GM18951 (cell line): ENCODE measurements around the gene IRF6.

Experiments
- POLR2A ChIP-seq: IDR thresholded peaks from 4 replicates; pipeline ENCODE4 v1.6.1; 2011; ENCODE audit warnings: mild to moderate bottlenecking; ENCODE audit not compliant: insufficient read length, insufficient read depth; ENCODE audit errors: extremely low read depth
- in situ Hi-C: fragments of 300-500 bp; cut with MboI; formaldehyde crosslinking; loops from one replicate; pipeline ENCODE4 v1.12.0; 2022; ENCODE audit warnings: low sequenced_read_pairs, mixed read lengths, inconsistent platforms; ENCODE audit not compliant: unreplicated experiment

IRF6 gene

GRCh38 chr1:209805875-209806760, at the start of gene IRF6:
Gene IRF6 (minus strand): TSS chr1:209806142. CDS start chr1:209801413, 4,729 bp downstream.
- TF ChIP-seq POLR2A, result peak; percentile 45
- in situ Hi-C loops, result no loop called here

- in situ Hi-C loops, result loop anchor here (25.0 kb wide), 2 partner anchors 132 to 457 kb away; no protein-coding TSS in a partner anchor
- no peak for TF ChIP-seq POLR2A
Measured at GRCh38 chr1:209855623-209856022, 49.7 kb upstream of the IRF6 start.

- in situ Hi-C loops, result loop anchor here (25.0 kb wide), 2 partner anchors 132 to 457 kb away; no protein-coding TSS in a partner anchor
- no peak for TF ChIP-seq POLR2A
Measured at GRCh38 chr1:209855006-209855405, 49.1 kb upstream of the IRF6 start.

GRCh38 chr1:209854196-209854595, 48.3 kb upstream of the IRF6 start:
- in situ Hi-C loops, result loop anchor here (25.0 kb wide), 2 partner anchors 133 to 458 kb away; no protein-coding TSS in a partner anchor
- TF ChIP-seq POLR2A, result no peak

- in situ Hi-C loops, result loop anchor here (25.0 kb wide), 2 partner anchors 134 to 459 kb away; no protein-coding TSS in a partner anchor
- no peak for TF ChIP-seq POLR2A
Measured at GRCh38 chr1:209853676-209854075, 47.7 kb upstream of the IRF6 start.

GRCh38 chr1:209850342-209850979, 44.5 kb upstream of the IRF6 start:
- in situ Hi-C loops, result loop anchor here (25.0 kb wide), 2 partner anchors 137 to 462 kb away; no protein-coding TSS in a partner anchor

GRCh38 chr1:209849388-209849787, 43.4 kb upstream of the IRF6 start:
- TF ChIP-seq POLR2A, result no peak
- in situ Hi-C loops, result no loop called here

More at GRCh38 chr1:209850342-209850979, 44.5 kb upstream of the IRF6 start:
- no peak for TF ChIP-seq POLR2A

- in situ Hi-C loops, result no loop called here
- TF ChIP-seq POLR2A, result no peak
Measured at GRCh38 chr1:209845408-209845725, 39.4 kb upstream of the IRF6 start.

GRCh38 chr1:209844695-209845407, 38.9 kb upstream of the IRF6 start:
- TF ChIP-seq POLR2A, result no peak

GRCh38 chr1:209840611-209841010, 34.7 kb upstream of the IRF6 start:
- no peak for TF ChIP-seq POLR2A
- in situ Hi-C loops, result no loop called here

More at GRCh38 chr1:209844695-209845407, 38.9 kb upstream of the IRF6 start:
- in situ Hi-C loops, result no loop called here

- in situ Hi-C loops, result no loop called here
Measured at GRCh38 chr1:209839875-209840546, 34.1 kb upstream of the IRF6 start.

GRCh38 chr1:209838537-209838936, 32.6 kb upstream of the IRF6 start:
- in situ Hi-C loops, result no loop called here

More at GRCh38 chr1:209839875-209840546, 34.1 kb upstream of the IRF6 start:
- no peak for TF ChIP-seq POLR2A

More at GRCh38 chr1:209838537-209838936, 32.6 kb upstream of the IRF6 start:
- TF ChIP-seq POLR2A, result no peak
